NCI-H82 treated with DMSO at 0.1 percent for 48 hours (cell line): ENCODE measurements around the gene ELK4.

Source experiments
- DNase-seq: peaks from one replicate; lab custom pipeline; 2025; ENCODE audit not compliant: unreplicated experiment; lab: John Stamatoyannopoulos, UW

ELK4 gene

DNA sequence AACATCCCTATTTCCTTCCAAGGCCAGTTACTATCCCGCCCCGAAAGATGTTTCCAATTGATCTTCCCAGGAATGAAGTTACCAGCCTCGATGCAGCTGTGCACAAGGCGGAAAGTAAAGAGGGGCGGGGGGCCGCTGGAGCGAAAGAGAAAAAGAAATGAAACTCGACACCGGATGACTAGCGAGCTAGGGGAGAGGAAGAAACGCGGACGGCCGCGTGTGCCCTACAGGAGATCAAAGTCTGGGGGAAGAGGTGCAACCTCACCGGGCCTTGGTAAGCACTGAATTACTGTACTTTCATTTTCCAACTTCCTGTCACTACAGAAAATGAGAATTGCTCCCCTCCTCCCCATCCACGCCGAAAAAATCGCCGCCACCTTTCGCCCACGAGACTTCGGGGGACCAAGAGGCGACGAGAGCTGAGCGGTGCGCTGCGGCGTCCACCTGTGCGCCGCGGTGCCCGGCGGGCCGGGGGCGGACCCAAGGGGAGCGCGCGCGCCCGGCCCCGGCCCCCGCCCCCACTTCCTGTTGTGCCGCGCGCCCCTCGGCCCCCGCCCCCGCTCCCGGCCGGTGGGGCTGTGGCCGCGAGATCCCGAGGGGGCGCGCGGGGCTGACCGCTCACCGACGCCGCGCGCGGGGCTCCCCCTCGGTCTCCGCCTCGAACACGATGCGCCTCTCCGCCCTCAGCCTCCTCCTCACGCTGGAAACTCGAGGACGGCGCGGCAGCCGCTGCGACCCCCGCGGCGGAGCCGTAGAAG is 622 bp downstream of the ELK4 start:
- DNase-seq: peak; percentile 50

DNA sequence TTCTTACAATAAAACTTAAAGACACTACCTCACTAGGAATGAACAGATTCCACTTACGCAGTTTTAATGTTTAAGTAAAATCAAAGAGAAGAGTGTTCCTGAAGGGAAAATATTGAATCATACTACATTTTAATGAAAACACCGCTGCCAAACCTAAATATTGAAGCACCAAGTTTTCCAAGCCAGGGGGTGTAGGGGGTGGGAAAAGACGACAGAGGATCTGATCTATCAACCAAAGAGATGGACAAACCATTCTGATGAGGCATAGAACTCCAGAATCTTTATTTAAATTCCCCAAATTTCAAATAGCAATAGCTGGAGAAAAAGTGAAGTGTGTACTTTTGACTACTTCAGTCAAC is 1.2 kb downstream of the ELK4 start:
- no peak for DNase-seq

DNA sequence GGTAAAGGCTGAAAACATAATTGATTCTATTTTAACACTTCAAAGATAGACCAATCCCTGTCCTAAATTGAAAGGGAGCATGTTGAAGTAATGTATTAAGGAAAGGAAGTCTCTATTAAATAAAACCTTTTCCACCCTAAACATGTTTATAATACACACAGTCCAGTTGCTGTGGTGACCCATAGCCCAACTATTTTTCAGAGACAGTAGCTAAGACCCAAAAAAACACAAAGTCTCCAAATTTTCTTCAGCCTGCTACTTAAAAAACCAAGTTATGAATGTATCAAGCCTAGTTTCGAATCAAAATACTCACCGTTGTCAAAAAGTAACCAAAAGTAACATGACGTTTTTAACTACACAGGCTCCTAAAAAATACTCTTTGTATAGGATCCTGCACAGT is 1.6 kb downstream of the ELK4 start:
- no peak for DNase-seq

DNA sequence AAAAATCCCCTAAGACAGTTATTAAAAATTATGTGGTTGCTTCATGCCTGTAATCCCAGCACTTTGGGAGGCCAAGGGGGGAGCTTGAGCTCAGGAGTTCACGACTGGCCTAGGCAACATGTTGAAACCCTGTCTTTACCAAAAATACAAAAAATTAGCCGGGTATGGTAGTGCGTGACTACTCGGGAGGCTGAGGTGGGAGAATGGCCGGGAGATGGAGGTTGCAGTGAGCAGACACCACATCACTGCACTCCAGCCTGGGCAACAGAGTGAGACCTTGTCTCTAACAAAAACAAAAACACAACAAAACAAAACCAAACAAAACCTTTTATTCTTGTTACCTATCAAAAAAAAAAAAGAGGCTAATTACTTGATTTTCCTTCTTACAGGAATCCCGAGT is 2.1 kb downstream of the ELK4 start:
- no peak for DNase-seq

DNA sequence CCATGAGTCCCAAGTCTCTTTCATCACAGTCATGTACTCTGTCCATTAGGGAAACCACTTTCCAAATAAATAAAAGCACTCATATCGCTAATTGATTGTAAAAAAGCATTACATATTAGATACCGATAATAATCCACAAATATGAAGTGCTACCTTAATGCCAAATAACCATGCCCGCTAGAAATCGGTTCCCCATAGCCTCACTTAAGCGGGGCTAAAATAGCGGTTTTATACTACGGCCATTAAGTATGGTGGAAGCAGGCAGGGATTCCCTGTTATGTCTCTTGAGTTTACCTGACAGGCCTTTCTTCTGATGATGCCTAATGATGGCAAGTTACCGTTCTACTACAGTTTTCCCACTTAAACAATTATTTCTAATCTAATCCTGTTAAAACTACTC is 3.9 kb downstream of the ELK4 start:
- no peak for DNase-seq

DNA sequence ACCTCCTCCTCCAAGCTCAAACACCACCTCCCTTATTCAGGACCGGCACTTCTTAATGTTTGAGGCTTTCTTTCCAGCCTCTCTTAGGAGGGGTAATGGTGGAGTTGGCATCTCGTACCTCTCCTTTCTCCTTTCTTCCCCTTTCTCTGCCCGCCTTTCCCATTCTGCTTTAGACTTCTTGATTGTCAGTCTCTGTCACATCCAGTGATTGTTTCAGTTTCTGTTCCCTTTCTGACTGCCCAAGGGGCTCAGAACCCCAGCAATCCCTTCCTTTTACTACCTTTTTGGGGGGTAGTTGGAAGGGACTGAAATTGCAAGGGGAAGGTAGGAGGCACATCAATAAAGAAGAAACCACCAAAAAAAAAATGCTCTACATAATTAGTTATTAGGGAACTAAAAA is 5.6 kb downstream of the ELK4 start:
- DNase-seq: no peak

DNA sequence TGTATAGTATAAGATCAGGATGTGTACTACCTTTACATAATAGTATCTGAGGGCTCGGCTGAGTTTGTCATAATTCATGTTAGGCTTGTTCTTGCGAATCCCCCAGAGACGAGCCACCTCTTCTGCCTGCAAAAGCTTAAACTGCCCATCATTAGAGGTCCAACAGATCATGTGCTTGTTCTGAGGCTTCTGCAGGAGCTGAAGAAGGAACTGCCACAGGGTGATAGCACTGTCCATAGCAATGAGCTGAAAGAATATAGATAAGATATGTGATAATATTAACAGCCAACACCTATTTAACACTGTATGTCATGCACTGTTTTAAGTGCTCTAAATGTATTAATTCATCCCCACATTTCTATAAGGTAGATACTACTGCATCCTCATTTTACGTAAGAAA is 8.2 kb downstream of the ELK4 start:
- DNase-seq: no peak

DNA sequence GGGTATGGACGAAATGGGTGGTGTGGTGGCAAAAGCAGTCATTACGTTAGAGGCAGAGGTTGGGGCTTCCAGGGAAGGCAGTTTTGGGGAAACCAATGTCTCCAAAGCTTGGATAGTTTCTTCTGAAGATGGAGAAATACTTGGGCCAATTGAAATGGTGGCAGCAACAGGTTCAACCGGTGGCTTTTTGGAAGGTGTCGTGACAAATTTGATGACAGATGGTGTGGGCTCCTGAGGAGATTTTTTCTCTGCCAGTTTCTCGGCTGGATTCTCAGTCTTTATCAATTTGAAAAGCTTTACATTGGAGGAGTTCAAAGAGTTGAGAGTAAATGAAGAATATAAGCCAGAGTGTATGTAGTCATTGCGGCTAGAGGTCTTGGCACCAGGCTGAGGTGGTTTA is 11.5 kb downstream of the ELK4 start:
- no peak for DNase-seq

DNA sequence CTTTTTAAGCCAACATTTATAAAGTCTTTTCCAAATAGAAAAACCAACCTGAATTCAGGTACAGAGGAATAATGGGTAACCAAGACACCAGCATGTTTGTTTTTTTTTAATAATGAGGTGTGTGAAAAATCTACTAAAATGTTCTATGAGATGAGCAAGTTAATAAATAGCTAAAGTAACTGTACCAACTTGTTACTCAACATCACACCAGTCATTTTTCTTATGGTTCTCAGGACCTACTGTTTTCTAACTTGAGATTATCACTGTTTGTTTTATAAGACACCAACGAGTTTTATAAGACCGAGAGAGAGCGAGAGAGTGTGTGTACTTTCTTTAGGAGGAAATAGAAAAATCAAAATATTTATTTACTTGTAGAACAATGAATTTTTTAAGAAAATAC is 12.4 kb downstream of the ELK4 start:
- DNase-seq: no peak

DNA sequence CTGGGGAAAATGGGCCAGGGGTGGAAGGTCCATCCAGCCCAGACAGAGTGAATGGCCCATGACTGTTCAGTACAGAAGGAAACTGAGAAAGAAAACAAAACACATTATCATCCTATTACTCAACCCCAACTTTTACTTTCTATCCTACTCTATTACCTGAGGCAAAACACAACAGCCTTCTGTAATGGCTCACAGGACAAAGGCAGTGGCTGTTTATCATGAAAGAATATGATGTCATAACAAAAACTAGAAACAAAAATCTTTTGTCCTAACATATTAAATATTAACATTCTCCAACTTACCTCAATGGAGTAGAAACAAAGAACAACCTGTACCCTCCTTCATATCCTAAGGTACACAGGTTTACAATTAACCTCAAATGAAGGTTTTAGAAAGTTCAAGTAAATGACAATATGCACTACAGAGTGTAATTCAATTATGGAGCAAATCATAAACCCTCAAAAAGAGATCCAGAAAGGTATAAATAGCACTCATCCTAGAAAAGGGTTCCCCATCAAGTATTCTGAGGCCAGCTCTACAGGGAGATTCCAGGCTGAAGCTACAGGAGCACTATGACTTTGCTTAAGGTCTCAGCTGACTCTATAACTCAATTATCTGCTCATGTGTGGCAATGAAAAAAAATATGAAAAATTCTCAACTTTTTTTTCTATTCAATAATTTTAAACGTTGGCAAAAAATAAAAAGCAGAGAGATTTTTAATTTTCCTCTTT is 15.1 kb downstream of the ELK4 start:
- no peak for DNase-seq

DNA sequence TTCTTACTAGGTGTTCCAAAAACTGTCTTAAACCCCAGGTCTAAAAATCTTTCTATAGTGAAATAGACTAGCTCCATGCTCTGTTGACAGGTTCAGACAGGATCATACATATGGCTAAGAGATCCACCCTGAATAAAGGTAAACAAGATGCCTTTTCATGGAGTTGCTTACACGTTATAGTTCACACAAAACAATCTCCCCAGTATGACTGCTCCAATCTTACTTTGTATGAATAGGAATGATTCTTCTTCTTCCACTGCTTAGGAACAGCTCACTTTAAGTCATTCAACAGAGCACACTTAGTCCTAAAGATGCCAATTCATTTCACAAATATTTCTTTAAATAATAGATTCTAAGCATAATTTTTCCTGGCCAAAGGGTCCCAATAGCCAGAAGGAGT is 16.0 kb downstream of the ELK4 start:
- no peak for DNase-seq

DNA sequence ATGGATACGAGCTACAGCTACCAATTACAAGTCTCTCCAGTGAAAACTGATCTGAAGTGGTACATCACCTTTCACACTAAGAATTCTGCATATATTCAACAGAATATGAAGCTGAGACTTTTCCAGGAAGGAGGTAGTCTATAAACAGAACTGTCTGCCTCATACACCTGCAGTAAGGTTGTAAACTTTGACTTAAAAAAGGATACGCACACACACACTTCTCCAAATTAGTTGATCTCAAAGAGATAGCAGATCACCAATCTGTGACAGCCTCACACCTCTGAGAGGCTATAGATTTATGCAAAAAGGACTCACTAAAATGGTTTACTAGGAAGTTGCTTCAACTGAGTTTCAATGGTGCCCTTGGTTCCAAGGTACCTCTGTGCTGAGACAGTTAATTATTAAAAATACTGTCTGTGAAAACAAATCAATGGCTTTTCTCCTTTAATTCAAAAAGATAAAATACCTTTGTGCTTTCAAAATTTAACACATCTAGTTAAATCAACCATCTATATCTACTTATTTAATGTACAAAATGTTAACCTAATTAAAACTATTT is 17.9 kb downstream of the ELK4 start:
- DNase-seq: no peak

DNA sequence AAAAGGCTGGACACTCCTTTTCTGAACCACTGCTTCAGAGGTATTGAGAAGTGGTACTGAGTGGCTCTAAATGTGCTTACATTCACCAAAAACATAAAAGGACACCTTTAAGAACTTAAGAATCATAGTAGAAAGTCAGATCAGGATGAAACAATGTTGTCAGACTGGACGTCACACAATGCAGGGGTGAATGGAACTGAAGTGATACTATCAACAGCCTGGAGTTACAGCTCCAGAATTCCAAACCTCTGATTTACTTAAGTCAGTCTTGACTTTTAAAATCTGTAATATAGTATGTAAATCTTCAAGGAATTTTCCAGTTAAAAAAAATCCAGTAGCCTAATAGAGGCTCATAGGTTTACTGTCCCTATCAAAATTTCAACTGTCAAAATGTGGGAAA is 19.3 kb downstream of the ELK4 start:
- no peak for DNase-seq

DNA sequence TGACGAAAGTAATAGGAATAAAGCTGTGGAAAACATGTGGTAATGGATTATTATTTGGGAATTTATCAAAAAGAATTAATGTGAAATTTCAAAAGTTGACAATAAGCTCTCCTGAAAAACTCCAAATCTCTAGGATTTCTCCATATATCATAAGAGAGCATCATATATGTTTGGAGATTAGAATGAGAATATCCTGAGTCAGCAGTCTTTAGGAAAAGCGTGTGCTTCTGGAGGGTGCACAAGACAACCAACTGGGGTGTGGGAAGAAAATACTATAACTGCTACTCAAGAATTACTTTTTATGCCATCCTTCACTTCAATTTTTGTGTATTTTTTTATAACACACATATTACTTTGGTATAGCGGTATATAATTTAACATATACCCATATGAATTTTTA is 19.7 kb downstream of the ELK4 start:
- no peak for DNase-seq

DNA sequence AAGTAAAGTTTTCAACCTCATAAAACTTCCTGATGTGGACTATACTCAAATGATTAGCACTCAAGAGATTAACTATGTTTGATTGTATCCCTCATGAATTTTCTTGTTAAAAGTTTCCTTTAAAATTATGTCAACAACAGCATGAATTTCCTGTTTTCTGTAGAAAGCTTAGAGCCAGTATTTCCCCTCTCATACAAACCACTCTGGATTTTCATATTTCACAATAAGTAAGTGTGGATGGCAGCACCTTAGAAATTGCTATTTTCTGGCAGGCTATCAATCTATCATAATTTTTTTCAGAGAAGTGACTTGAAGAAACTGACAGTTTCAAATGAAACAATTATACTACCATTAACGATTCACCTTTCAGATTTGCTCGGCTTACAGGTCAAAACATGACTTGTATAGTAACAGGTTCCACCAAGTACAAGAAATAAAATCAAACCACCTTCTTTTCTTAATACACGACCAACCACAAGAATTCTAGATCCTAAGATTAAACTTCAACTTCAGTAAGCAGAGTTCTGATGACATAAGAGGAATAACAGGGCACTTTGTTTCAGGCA is 20.8 kb downstream of the ELK4 start:
- DNase-seq: no peak

DNA sequence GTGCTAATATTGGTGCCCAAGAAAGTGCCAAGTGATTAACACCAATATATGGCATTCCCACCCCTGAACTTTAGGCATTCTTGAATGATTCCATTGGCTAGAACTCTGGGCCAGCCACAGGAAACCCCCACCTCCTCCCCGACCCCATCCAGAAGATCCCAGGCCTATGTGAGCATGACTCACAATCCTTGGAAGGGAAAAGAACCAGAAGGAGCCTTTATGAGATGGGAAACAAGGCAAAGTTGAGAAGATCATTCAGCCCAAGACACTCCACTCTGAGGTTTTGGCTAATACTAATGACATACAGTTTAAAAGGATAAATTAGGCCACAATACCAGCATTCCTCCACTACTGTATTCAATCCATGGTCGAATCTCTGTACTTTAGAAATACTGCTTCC is 21.8 kb downstream of the ELK4 start:
- DNase-seq: no peak

DNA sequence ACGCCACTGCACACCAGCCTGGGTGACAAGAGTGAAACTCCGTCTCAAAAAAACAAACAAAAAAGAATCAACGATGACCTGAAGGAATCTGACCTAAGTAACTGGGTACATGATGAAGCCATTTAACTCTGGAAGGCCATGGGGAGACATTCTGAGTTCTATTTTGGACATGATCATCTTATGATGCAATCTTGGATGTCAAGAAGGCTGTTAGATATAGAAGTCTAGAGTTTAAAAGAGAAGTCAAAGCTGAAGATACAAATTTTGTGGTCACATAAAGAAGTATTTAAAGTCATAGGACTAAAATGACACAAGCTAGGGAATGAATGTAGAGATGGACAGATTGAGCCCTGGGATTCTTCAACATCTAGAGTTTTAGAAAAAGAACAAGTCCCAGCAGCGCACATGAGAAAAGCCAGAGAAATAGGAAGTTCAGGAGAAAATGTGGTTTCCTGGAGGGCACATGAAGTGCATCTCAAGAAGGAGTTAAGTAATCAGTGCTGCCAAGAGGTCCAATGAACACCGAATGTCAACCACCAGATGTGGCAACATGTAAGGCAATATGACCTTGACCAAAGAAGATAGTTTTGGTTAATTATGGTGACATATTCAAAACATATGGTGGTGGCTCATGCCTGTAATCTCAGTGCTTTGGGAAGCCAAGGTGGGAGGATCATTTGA is 26.8 kb downstream of the ELK4 start:
- no peak for DNase-seq

DNA sequence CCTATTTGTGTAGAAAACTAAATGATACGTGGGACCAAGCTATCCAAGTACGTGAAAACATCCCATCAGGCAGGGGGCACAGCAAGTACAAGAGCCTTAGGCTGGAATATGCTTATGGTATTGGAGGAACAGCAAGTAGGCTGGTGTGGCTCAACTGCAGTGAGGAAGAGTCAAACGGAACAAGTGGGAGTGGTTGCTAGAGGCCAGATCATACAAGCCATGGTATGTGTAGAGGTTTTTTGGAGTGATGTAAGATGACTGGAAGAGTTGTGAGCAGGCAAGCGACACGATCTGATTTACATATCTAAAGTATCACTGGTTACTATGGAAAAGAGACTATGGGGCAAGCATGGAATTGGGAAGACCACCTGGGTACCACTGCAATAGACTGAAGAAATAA is 27.8 kb downstream of the ELK4 start:
- no peak for DNase-seq

DNA sequence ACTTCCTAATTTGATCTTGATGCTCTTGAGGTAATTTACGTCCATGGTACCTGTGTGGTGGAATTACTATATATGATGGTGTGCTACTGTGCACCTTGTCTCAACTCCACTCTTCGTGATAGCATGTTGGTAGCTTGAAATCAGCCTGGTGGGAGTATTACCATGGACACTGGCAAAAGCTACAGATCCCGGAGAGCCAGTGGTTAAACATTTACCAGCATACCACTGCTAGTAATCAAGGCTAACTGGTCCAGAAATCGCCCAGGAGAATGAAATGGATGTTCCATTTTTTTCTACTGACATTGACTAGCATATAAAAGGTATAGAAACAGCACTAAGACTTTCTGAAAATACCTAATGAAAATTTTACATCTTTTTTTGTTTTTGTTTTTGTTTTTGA is 30.6 kb downstream of the ELK4 start:
- no peak for DNase-seq

DNA sequence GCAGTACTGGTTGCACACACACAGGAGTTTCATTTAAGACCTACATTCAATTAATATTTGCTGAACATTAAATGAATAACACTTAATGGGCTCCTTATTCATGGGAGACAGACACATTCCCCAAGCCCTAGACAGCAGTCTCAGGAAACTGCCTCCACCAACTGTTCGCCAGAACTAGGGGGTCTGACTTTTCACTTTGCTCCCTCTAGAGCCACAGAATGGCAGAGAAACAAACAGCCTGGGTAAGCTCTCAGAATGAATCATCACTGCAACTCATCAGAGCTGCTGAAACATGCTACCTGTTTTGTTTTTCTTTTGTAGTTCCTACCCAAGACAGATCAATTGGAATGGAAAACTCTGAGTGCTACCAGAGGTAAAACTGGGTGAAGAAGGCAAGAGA is 31.7 kb downstream of the ELK4 start:
- no peak for DNase-seq

DNA sequence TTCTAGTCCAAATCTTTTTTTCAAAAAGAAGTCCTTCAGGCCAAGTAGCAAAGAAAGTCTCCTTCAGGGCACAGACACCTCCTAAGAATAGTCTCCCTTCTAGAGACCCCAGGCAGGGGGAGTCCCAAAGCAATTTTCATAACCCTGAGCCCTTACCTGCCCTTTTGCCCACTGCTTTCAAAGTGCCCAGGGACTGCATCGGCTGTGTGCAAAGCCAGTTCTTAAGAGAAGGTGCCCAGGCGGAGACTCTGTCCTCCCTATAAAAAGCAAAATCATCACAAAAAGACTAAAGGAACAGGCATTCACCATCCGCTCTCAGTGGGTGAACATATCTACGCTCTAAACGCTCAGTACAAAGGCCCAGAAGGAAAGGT is 32.2 kb downstream of the ELK4 start:
- no peak for DNase-seq
